NCI-H2196 treated with DMSO at 0.1 percent for 48 hours (cell line): ENCODE data around the gene ATP2B2.

Experiments
- DNase-seq: peaks from one replicate; lab custom pipeline; 2025; ENCODE audit not compliant: unreplicated experiment; lab: John Stamatoyannopoulos, UW

Gene ATP2B2

GRCh38 chr3:10495614-10496013 lies 9.8 kb downstream of the ATP2B2 start:
- DNase-seq, result no peak

- no peak for DNase-seq
These were observed 10.4 kb downstream of the ATP2B2 start for GRCh38 chr3:10495003-10495402.

- no peak for DNase-seq
These were observed 11.2 kb downstream of the ATP2B2 start for GRCh38 chr3:10494180-10494579.

- no peak for DNase-seq
These were observed 12.2 kb downstream of the ATP2B2 start for GRCh38 chr3:10493202-10493589.

GRCh38 chr3:10492364-10493201 lies 12.8 kb downstream of the ATP2B2 start:
- DNase-seq, result no peak

GRCh38 chr3:10489746-10490483 lies 15.5 kb downstream of the ATP2B2 start:
- DNase-seq, result no peak

- no peak for DNase-seq
These were observed 17.3 kb downstream of the ATP2B2 start for GRCh38 chr3:10487988-10488633.

- DNase-seq, result no peak
These were observed 19.6 kb downstream of the ATP2B2 start for GRCh38 chr3:10485806-10486205.

- DNase-seq, result no peak
These were observed 20.0 kb downstream of the ATP2B2 start for GRCh38 chr3:10485380-10485779.

- no peak for DNase-seq
These were observed 20.7 kb downstream of the ATP2B2 start for GRCh38 chr3:10484709-10485108.

GRCh38 chr3:10483686-10484345 lies 21.6 kb downstream of the ATP2B2 start:
- no peak for DNase-seq

- DNase-seq, result no peak
These were observed 22.1 kb downstream of the ATP2B2 start for GRCh38 chr3:10483364-10483675.

GRCh38 chr3:10482631-10483363 lies 22.6 kb downstream of the ATP2B2 start:
- DNase-seq, result no peak

- DNase-seq, result no peak
These were observed 24.5 kb downstream of the ATP2B2 start for GRCh38 chr3:10480871-10481378.

- no peak for DNase-seq
These were observed 26.1 kb downstream of the ATP2B2 start for GRCh38 chr3:10479311-10479710.

GRCh38 chr3:10475983-10476382 lies 29.4 kb downstream of the ATP2B2 start:
- DNase-seq, result no peak

GRCh38 chr3:10474847-10475246 lies 30.5 kb downstream of the ATP2B2 start:
- no peak for DNase-seq

- no peak for DNase-seq
These were observed 31.1 kb downstream of the ATP2B2 start for GRCh38 chr3:10474275-10474646.

- no peak for DNase-seq
These were observed 31.7 kb downstream of the ATP2B2 start for GRCh38 chr3:10473581-10474274.

GRCh38 chr3:10472877-10473440 lies 32.4 kb downstream of the ATP2B2 start:
- DNase-seq, result no peak
